Measurements from ENCODE around the gene DDX43.

Gene DDX43

DNA sequence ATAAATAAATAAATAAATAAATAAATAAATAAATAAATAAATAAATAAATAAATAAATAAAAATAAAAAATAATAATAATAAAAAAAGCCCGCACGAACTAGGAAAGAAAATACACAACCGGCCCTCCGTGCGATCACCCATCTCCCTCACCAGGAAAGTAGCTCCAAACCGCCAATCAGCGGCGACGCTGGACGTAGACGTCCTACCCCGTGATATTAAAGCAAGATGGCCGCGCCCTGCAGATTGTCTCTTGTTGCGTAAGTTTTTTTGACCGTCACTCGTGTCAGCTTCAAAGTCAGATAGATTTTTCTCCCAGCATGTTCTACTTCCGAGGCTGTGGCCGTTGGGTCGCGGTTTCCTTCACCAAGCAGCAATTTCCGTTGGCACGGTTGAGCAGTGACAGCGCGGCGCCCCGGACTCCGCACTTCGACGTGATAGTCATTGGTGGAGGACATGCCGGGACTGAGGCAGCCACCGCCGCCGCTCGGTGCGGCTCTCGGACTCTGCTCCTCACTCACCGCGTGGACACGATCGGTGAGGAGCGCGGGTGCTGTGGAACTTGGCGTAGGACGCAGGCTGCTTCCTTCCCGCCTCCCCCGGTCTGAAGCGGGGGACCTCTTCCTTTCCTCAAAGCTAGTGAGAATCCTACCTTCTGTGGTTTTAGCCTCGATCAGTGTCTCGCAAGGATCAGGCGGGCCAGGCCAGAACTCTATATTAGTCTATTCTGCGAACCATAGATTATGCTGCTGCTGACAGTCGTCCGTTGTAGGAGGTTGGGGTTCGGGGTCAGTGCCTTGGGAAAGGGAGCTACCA is 67.1 kb downstream of the DDX43 start, which contains the start of gene MTO1:
TSS of gene MTO1 (plus strand) at position 201 of the 814 bp plus-strand sequence. CDS start at position 319, 118 bp downstream.
- peaks cover 47% of the 10 kb centered on the region for H3K4me1 ChIP-seq
- H4K20me1 ChIP-seq: peaks cover 5% of the 10 kb centered on the region; the same call in 1 of the 2 replicates
- peak within 1 kb of the TSS; percentile 91 for H3K4me3 ChIP-seq
- TF ChIP-seq Cebpa-rat (IDR thresholded peaks at IDR 0.05): peak; percentile 99
- peak within 1 kb of the TSS; percentile 99 for H3K27ac ChIP-seq
- H3K4me2 ChIP-seq: peak within 1 kb of the TSS; percentile 88
- H3K36me3 ChIP-seq: peaks cover 27% of the 10 kb centered on the region
- H3K9me3 ChIP-seq: no peaks in the 10 kb centered on the region
- H3K9ac ChIP-seq: peak within 1 kb of the TSS; percentile 98
- H3K27me3 ChIP-seq: no peaks in the 10 kb centered on the region

Data from BLaER1 (cell line).